ENCODE results near the gene MANSC4. TPM values are rescaled to one million over a fixed set of nuclear protein-coding genes. Genes with fewer than 3 reads are reported as not detected.

The MANSC4 gene
- total and polyA plus RNA-seq, 9 of the 15 experiments (the other 6 are each of a cell fraction or from before 2014, with no cell fraction given): not detected

DNA sequence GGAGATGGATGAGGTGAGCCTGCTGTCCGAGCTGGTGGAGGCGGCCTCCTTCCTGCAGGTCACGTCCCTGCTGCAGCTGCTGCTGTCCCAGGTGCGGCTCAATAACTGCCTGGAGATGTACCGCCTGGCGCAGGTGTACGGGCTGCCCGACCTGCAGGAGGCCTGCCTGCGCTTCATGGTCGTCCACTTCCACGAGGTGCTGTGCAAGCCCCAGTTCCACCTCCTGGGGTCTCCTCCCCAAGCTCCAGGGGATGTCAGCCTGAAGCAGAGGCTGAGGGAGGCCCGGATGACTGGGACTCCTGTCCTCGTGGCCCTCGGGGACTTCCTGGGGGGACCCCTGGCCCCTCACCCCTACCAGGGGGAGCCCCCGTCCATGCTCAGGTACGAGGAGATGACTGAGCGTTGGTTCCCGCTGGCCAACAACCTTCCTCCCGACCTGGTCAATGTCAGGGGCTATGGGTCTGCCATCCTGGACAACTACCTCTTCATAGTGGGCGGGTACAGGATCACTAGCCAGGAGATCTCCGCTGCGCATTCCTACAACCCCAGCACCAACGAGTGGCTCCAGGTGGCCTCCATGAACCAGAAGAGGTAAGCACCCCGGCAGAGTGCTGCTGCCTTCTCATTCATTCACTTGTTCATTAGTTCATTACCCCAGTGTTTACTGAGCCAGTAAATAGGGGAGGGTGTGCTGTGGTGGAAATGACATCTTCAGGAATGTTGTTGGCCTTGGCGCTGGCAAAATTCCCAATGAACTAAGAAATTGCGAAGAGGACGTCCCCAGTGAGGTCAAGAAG is 774 bp upstream of the MANSC4 start (continued):
- TF ChIP-seq, protein P1, sequence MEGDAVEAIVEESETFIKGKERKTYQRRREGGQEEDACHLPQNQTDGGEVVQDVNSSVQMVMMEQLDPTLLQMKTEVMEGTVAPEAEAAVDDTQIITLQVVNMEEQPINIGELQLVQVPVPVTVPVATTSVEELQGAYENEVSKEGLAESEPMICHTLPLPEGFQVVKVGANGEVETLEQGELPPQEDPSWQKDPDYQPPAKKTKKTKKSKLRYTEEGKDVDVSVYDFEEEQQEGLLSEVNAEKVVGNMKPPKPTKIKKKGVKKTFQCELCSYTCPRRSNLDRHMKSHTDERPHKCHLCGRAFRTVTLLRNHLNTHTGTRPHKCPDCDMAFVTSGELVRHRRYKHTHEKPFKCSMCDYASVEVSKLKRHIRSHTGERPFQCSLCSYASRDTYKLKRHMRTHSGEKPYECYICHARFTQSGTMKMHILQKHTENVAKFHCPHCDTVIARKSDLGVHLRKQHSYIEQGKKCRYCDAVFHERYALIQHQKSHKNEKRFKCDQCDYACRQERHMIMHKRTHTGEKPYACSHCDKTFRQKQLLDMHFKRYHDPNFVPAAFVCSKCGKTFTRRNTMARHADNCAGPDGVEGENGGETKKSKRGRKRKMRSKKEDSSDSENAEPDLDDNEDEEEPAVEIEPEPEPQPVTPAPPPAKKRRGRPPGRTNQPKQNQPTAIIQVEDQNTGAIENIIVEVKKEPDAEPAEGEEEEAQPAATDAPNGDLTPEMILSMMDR (IDR thresholded peaks at IDR 0.05 in 2 of 3, conservative IDR thresholded peaks at IDR 0.05 in 1 of 3; ENCODE audit: insufficient read depth in 2 of 3, low read depth in 1 of 3, low read length in 3 of 3): no peak; a peak in 1 of 6 replicates
- no peak for TF ChIP-seq TAF9B (IDR thresholded peaks at IDR 0.05; ENCODE audit: partially characterized antibody)
- no peak for TF ChIP-seq ZNF76 (CRISPR knock-in tag; IDR thresholded peaks at IDR 0.05; ENCODE audit: borderline replicate concordance)
- TF ChIP-seq, protein P2, sequence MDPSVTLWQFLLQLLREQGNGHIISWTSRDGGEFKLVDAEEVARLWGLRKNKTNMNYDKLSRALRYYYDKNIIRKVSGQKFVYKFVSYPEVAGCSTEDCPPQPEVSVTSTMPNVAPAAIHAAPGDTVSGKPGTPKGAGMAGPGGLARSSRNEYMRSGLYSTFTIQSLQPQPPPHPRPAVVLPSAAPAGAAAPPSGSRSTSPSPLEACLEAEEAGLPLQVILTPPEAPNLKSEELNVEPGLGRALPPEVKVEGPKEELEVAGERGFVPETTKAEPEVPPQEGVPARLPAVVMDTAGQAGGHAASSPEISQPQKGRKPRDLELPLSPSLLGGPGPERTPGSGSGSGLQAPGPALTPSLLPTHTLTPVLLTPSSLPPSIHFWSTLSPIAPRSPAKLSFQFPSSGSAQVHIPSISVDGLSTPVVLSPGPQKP (CRISPR knock-in tag; IDR thresholded peaks at IDR 0.05): no peak
- peak; percentile 58 to 70 for TF ChIP-seq NRF1 (conservative IDR thresholded peaks at IDR 0.05 in 1 of 2, IDR thresholded peaks at IDR 0.05 in 1 of 2)
- no peak for TF ChIP-seq SMARCE1 (IDR thresholded peaks at IDR 0.05)
- TF ChIP-seq, protein P3, sequence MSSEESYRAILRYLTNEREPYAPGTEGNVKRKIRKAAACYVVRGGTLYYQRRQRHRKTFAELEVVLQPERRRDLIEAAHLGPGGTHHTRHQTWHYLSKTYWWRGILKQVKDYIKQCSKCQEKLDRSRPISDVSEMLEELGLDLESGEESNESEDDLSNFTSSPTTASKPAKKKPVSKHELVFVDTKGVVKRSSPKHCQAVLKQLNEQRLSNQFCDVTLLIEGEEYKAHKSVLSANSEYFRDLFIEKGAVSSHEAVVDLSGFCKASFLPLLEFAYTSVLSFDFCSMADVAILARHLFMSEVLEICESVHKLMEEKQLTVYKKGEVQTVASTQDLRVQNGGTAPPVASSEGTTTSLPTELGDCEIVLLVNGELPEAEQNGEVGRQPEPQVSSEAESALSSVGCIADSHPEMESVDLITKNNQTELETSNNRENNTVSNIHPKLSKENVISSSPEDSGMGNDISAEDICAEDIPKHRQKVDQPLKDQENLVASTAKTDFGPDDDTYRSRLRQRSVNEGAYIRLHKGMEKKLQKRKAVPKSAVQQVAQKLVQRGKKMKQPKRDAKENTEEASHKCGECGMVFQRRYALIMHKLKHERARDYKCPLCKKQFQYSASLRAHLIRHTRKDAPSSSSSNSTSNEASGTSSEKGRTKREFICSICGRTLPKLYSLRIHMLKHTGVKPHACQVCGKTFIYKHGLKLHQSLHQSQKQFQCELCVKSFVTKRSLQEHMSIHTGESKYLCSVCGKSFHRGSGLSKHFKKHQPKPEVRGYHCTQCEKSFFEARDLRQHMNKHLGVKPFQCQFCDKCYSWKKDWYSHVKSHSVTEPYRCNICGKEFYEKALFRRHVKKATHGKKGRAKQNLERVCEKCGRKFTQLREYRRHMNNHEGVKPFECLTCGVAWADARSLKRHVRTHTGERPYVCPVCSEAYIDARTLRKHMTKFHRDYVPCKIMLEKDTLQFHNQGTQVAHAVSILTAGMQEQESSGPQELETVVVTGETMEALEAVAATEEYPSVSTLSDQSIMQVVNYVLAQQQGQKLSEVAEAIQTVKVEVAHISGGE (CRISPR knock-in tag; IDR thresholded peaks at IDR 0.05): no peak; a peak in 1 of 6 replicates
- no peak for TF ChIP-seq ZNF324 (CRISPR knock-in tag; IDR thresholded peaks at IDR 0.05)
- no peak for TF ChIP-seq ZBTB17 (CRISPR knock-in tag; IDR thresholded peaks at IDR 0.05)
- no peak for TF ChIP-seq TCFL5 (CRISPR knock-in tag; conservative IDR thresholded peaks at IDR 0.05)
- TF ChIP-seq MEF2D (tag; conservative IDR thresholded peaks at IDR 0.05; ENCODE audit: low read depth): no peak
- TF ChIP-seq HIVEP1 (CRISPR knock-in tag; IDR thresholded peaks at IDR 0.05): no peak
- TF ChIP-seq, protein P4, sequence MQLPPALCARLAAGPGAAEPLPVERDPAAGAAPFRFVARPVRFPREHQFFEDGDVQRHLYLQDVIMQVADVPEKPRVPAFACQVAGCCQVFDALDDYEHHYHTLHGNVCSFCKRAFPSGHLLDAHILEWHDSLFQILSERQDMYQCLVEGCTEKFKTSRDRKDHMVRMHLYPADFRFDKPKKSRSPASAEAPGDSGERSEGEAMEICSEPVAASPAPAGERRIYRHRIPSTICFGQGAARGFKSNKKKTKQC (CRISPR knock-in tag; IDR thresholded peaks at IDR 0.05): 0 out of 2 replicates have a peak, but pooled peaks have one; percentile 74
- no peak for TF ChIP-seq MAFK (IDR thresholded peaks at IDR 0.05; ENCODE audit: low read length)
- TF ChIP-seq, protein P5, sequence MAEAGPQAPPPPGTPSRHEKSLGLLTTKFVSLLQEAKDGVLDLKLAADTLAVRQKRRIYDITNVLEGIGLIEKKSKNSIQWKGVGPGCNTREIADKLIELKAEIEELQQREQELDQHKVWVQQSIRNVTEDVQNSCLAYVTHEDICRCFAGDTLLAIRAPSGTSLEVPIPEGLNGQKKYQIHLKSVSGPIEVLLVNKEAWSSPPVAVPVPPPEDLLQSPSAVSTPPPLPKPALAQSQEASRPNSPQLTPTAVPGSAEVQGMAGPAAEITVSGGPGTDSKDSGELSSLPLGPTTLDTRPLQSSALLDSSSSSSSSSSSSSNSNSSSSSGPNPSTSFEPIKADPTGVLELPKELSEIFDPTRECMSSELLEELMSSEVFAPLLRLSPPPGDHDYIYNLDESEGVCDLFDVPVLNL (CRISPR knock-in tag; IDR thresholded peaks at IDR 0.05; ENCODE audit: low read depth): no peak
- TF ChIP-seq, protein P6, sequence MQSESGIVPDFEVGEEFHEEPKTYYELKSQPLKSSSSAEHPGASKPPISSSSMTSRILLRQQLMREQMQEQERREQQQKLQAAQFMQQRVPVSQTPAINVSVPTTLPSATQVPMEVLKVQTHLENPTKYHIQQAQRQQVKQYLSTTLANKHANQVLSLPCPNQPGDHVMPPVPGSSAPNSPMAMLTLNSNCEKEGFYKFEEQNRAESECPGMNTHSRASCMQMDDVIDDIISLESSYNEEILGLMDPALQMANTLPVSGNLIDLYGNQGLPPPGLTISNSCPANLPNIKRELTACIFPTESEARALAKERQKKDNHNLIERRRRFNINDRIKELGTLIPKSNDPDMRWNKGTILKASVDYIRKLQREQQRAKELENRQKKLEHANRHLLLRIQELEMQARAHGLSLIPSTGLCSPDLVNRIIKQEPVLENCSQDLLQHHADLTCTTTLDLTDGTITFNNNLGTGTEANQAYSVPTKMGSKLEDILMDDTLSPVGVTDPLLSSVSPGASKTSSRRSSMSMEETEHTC (IDR thresholded peaks at IDR 0.05): no peak
- peak; percentile 51; the same call in 1 of the 2 replicates for TF ChIP-seq ZBTB1 (CRISPR knock-in tag; IDR thresholded peaks at IDR 0.05; ENCODE audit: borderline replicate concordance, low read depth)

All from K562 (cell line).